ENCODE data around the gene ZSWIM7.
"Not testable (repeated sequence)": the region's sequence is repeated elsewhere in the genome, so short reads cannot be mapped to it uniquely, and the experiment has no call there.

Gene ZSWIM7

GRCh38 chr17:15942207-15942833 is 57.2 kb downstream of the ZSWIM7 start:
- Histone ChIP-seq H3K27ac (ENCODE audit: low read depth, low read length) (no peak overlapping the region), H3K9me2 (replicated peaks; ENCODE audit: control insufficient read depth, low read length) (no peaks in the 10 kb centered on the region)

DNA sequence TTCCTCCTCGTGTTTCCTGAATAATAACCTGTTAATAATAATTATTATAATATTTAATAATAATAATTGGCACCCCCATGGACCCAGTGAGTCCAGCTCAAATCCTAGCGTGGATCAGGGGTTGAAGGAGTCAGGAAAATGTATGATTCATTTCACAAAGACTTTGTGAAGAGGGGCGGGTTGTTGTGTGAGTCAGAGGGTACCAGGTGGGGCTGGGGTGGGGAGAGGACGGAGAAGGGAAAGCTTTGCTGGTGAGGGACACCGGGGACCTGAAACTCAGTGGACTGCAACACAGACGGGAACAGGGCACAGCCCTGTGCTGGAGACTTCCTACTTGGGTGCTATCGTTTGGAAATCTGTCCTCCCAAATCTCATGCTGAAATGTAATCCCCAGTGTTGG is 57.7 kb downstream of the ZSWIM7 start:
- Histone ChIP-seq H3K79me2 (ENCODE audit: control insufficient read depth, low read length) (no peaks in the 10 kb centered on the region), H3K9me3 (ENCODE audit: control insufficient read depth, insufficient read depth, low read length) (no peaks in the 10 kb centered on the region), H3K4me3 (ENCODE audit: low read length) (no peak overlapping the region), H3K36me3 (ENCODE audit: control insufficient read depth, low read length) (no peaks in the 10 kb centered on the region), H4K20me1 (ENCODE audit: control insufficient read depth, insufficient read depth, low read depth, low read length) (no peaks in the 10 kb centered on the region), H3K4me2 (ENCODE audit: low read length) (no peak overlapping the region), H3K4me1 (ENCODE audit: control insufficient read depth, low read length) (peaks cover 9% of the 10 kb centered on the region), H3K27me3 (ENCODE audit: control insufficient read depth, low read length) (peaks cover 21% of the 10 kb centered on the region), H3K27ac (ENCODE audit: low read depth, low read length) (no peak overlapping the region), H3F3A (ENCODE audit: control insufficient read depth, insufficient read depth) (no peaks in the 10 kb centered on the region), H3K9me2 (replicated peaks; ENCODE audit: control insufficient read depth, low read length) (no peaks in the 10 kb centered on the region)
- TF ChIP-seq EZH2phosphoT487 (IDR thresholded peaks at IDR 0.05; ENCODE audit: borderline replicate concordance, low read length), result no peak

More at GRCh38 chr17:15942207-15942833, 57.2 kb downstream of the ZSWIM7 start:
- Histone ChIP-seq H3K79me2 (ENCODE audit: control insufficient read depth, low read length) (no peaks in the 10 kb centered on the region), H3K4me2 (ENCODE audit: low read length) (no peak overlapping the region), H3K9me3 (ENCODE audit: control insufficient read depth, insufficient read depth, low read length) (no peaks in the 10 kb centered on the region), H3K27me3 (ENCODE audit: control insufficient read depth, low read length) (peaks cover 21% of the 10 kb centered on the region), H3K4me1 (ENCODE audit: control insufficient read depth, low read length) (peaks cover 9% of the 10 kb centered on the region), H3K36me3 (ENCODE audit: control insufficient read depth, low read length) (no peaks in the 10 kb centered on the region), H3F3A (ENCODE audit: control insufficient read depth, insufficient read depth) (no peaks in the 10 kb centered on the region), H3K4me3 (ENCODE audit: low read length) (no peak overlapping the region), H4K20me1 (ENCODE audit: control insufficient read depth, insufficient read depth, low read depth, low read length) (no peaks in the 10 kb centered on the region)
- TF ChIP-seq, protein P1, sequence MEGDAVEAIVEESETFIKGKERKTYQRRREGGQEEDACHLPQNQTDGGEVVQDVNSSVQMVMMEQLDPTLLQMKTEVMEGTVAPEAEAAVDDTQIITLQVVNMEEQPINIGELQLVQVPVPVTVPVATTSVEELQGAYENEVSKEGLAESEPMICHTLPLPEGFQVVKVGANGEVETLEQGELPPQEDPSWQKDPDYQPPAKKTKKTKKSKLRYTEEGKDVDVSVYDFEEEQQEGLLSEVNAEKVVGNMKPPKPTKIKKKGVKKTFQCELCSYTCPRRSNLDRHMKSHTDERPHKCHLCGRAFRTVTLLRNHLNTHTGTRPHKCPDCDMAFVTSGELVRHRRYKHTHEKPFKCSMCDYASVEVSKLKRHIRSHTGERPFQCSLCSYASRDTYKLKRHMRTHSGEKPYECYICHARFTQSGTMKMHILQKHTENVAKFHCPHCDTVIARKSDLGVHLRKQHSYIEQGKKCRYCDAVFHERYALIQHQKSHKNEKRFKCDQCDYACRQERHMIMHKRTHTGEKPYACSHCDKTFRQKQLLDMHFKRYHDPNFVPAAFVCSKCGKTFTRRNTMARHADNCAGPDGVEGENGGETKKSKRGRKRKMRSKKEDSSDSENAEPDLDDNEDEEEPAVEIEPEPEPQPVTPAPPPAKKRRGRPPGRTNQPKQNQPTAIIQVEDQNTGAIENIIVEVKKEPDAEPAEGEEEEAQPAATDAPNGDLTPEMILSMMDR (IDR thresholded peaks at IDR 0.05; ENCODE audit: low read depth, low read length, poor library complexity, severe bottlenecking), result no peak
- no peak for TF ChIP-seq EZH2phosphoT487 (IDR thresholded peaks at IDR 0.05; ENCODE audit: borderline replicate concordance, low read length)

DNA sequence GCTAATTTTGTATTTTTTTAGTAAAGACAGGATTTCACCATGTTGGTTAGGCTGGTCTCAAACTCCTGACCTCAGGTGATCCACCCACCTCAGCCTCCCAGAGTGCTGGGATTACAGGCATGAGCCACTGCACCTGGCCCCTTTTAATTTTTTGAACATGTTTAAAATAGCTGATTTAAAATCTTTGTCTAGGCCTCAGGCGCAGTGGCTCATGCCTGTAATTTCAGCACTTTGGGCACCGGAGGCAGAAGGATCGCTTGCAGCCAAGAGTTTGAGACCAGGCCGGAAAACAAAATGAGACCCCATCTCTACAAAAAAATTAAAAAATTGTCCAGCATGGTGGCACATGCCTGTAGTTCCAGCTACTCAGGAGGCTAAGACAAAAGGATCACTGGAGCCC is 63.0 kb downstream of the ZSWIM7 start:
- H3K4me1 ChIP-seq (ENCODE audit: control insufficient read depth, low read length); H3K9me3 ChIP-seq (ENCODE audit: control insufficient read depth, insufficient read depth, low read length); H3K27me3 ChIP-seq (ENCODE audit: control insufficient read depth, low read length); H3K4me2 ChIP-seq (ENCODE audit: low read length); H4K20me1 ChIP-seq (ENCODE audit: control insufficient read depth, insufficient read depth, low read depth, low read length); H3K4me3 ChIP-seq (ENCODE audit: low read length); H3K27ac ChIP-seq (ENCODE audit: low read depth, low read length); H3F3A ChIP-seq (ENCODE audit: control insufficient read depth, insufficient read depth); H3K9me2 ChIP-seq (replicated peaks; ENCODE audit: control insufficient read depth, low read length); H3K36me3 ChIP-seq (ENCODE audit: control insufficient read depth, low read length); H3K79me2 ChIP-seq (ENCODE audit: control insufficient read depth, low read length): not testable (repeated sequence)

DNA sequence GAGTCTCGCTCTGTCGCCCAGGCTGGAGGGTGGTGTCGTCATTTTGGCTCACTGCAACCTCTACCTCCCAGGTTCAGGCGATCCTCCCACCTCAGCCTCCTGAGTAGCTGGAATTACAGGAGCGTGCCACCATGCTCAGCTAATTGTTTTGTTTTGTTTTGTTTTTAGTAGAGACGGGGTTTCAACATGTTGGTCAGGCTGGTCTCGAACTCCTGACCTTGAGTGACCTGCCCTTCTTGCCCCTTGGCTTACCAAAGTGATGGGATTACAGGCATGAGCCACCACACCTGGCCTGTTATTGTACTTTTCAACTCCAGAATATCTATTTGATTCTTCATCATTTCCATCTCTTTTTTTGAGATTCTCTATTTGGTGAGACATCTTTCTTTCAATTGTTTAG is 63.6 kb downstream of the ZSWIM7 start:
- no peaks in the 10 kb centered on the region for H3K9me3 ChIP-seq (ENCODE audit: control insufficient read depth, insufficient read depth, low read length)
- no peaks in the 10 kb centered on the region for H3K36me3 ChIP-seq (ENCODE audit: control insufficient read depth, low read length)
- TF ChIP-seq, protein P1 (IDR thresholded peaks at IDR 0.05; ENCODE audit: low read depth, low read length, poor library complexity, severe bottlenecking), result no peak
- TF ChIP-seq EZH2phosphoT487 (IDR thresholded peaks at IDR 0.05; ENCODE audit: borderline replicate concordance, low read length), result no peak
- no peak overlapping the region for H3K27ac ChIP-seq (ENCODE audit: low read depth, low read length)
- no peaks in the 10 kb centered on the region for H3K9me2 ChIP-seq (replicated peaks; ENCODE audit: control insufficient read depth, low read length)
- no peaks in the 10 kb centered on the region for H3K79me2 ChIP-seq (ENCODE audit: control insufficient read depth, low read length)
- no peaks in the 10 kb centered on the region for H3F3A ChIP-seq (ENCODE audit: control insufficient read depth, insufficient read depth)
- no peaks in the 10 kb centered on the region for H3K4me1 ChIP-seq (ENCODE audit: control insufficient read depth, low read length)
- no peak overlapping the region for H3K4me2 ChIP-seq (ENCODE audit: low read length)
- 0 out of 2 replicates have a peak, but pooled peaks cover 3% of the 10 kb centered on the region for H3K27me3 ChIP-seq (ENCODE audit: control insufficient read depth, low read length)
- H4K20me1 ChIP-seq (ENCODE audit: control insufficient read depth, insufficient read depth, low read depth, low read length), result no peaks in the 10 kb centered on the region
- H3K4me3 ChIP-seq (ENCODE audit: low read length), result no peak overlapping the region

Data from DOHH2 (cell line).